GM21381 (cell line): ENCODE results near the gene AP3S2.
"Not testable (repeated sequence)": the region's sequence is repeated elsewhere in the genome, so short reads cannot be mapped to it uniquely, and the experiment has no call there.

Source experiments
- ATAC-seq: cut with Tn5 transposase; IDR thresholded peaks from one replicate; pipeline ENCODE4 v1.9.1; 2021; ENCODE audit warnings: mild to moderate bottlenecking, moderate library complexity; ENCODE audit not compliant: unreplicated experiment

The AP3S2 gene

DNA sequence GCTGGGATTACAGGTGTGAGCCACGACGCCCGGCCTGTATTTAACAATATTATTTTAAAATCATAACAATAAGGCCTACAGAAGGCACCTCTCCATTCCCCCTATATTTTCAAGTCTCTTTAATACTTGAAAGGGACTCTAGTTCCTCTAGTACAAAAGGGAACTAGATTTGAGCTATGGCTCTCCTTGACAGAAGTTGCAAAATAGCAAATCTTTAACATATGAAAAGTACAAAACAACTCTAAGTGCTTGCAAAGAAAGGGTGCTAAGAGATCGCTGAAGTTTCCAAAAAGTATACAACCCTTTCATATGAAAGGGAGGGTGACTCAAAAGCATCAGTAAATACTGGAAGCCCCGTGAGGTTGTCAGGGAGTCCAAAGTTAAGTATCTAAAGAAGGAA is 23.8 kb downstream of the AP3S2 start:
- no peak for ATAC-seq

DNA sequence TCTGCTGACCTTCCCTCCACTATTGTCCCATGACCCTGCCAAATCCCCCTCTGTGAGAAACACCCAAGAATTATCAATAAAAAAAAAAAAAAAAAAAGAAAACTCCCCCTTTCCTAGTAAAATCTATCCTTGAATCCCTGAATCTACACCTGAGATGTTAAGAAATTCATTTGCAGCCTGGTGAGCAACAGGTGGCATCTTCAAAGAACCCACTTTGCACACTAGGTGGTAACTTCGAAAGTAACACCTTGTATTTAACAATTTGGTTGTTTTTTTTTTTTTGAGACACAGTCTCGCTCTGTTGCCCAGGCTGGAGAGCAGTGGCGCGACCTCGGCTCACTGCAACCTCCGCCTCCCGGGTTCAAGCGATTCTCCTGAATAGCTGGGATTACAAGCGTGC is 24.3 kb downstream of the AP3S2 start:
- ATAC-seq: not testable (repeated sequence)

DNA sequence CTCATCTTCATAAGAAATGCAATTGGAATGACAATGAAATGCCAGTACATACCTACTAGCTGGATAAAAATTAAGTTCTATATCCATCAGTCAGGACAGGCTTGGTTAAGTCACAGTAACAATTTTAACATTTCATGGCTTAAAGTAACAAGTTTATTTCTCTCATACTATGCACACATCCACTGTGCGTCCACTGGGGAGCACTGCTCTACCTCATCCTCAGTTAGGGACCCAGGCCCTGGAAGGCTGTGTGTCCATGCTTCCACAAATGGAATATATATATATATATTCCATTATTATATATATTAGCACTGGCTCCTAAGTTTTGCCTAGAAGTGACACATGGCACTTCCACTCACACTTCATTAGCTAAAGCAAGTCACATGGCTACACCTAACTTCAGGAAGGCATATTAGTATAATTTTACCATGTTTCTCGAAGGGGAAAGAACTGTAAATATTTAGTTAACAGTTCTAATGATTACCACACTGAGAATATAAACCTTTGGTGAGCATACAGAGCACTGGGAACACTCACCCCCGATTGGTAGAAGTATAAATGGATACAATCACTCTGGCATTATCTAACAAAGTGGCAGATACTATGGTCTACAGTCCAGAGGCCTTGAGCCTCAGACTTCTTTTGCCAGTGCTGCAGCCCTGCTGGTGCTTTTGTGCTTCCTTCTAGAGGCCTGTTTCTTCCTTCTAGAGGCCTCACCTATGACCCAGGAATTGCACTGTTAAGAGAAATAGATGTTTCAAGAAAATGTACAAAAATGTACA is 28.6 kb downstream of the AP3S2 start:
- ATAC-seq: no peak

DNA sequence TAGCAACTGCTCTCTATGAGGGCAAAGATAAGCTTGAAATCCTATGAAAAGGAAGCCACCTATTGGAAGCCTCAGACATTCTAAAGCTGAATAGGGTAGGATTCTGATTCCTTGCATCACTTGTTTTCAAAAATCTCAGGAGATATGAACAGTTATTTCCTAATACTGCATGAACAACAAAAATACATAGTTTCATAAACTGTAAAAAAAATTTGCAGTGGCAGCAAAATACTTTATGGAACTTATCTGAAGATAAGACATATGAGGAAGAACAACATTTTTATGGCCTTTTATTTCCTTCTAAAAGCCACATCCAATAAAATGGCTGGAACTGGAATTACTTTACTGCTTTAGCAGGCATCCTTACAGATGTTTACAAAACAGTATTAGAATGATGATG is 29.9 kb downstream of the AP3S2 start:
- no peak for ATAC-seq

DNA sequence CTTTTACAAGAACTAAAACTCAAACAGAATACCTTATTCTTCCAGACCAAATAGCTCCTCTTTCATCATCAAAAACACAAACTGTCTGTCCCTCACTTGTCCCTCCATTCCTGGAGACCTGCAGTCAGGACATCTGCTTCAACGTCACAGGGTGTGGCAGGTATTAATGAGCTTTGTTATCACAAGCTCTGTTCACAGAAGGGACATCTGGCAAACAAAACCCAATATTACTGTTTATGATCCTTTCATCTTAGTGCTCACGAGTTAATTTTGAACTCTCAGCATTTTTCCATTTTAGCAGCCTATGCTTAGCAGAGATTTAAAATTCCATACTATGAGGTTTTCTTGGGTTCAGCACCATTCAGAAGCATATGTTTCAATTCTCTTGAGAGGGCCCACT is 32.9 kb downstream of the AP3S2 start:
- no peak for ATAC-seq

DNA sequence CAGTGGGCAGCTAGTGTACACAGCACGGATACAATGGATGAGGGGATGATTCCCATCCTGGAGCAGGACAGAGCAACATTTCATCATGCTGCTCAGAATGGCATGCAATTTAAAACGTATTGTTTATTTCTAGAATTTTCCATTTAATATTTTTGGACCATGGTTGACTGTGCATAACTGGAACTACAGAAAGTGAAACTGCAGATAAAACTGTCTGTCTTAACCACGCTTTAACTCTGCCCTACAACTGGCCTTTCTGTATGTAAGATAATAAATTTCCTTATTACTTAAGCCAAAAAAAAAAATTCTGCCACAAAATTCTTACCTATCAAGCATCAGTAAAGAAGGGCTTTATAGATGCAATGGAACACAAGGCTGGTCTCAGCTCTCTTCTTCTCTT is 33.4 kb downstream of the AP3S2 start:
- ATAC-seq: no peak

DNA sequence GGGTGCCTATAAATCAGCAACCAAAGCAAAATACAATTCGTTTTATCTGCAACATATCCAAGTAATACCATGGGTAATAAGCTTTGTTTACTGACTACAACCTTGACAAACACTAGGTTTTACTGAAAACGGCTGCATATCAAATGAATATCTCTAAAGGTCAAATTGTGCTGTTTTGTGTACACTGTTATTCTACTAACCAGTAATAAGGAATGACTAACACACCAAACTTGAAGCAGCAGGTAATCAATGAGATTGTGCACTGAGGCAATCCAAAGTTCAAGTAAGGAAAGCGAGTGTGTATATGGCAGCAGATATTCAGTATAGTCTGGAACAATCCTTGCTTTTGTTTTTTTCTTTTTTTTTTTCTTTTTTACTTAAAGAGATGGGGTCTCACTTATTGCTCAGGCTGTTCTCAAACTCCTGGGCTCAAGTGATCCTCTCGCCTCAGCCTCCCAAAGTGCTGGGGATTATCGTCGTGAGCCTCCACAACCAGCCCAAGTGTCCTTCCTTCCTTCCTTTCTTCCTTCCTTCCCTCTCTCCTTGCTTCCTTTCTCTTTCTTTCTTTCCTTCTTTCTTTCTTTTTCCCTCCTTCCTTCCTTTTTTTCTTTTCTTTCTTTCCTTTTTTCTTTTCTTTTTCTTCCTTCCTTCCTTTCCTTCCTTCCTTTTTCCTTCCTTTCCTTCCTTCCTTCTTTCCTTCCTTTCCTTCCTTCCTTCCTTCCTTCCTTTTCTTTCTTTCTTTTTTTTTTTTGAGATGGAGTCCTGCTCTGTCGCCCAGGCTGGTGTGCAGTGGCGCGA is 34.9 kb downstream of the AP3S2 start:
- no peak for ATAC-seq

DNA sequence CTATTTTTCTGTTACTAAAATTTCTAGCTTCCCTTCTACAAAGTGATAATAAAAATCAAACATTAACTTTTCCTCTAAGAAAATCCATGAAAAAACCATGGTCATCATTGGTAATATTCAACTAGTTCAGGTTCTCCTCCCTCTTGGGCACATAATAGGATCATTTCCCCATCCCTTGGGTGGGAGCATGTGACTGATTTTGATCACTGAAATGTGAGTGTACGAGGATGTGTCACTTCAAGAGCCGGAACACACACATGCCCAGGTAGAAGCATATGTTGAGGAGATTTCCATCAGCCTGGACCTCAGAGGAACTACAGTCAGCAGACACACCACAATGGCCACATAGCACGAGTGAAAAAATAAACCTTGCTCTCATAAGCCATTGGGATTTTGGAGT is 36.1 kb downstream of the AP3S2 start:
- ATAC-seq: no peak

DNA sequence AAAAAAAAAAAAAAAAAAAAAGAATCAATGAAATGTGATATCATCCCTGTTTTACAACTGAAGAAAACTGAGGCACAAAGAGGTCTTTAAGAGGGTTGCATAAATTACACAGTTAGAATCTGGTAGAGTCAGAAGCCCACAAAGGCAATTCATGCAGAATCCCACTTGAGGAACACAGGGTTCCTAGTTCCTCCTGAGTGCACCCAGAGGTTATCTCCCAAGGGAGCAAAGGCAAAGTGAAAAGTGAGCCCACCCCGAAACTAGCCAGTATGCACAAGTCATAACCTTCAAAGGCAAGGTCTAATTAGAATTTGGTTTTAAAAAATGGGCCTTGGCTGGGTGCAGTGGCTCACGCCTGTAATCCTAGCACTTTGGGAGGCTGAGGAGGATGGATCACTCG is 37.8 kb downstream of the AP3S2 start:
- no peak for ATAC-seq

DNA sequence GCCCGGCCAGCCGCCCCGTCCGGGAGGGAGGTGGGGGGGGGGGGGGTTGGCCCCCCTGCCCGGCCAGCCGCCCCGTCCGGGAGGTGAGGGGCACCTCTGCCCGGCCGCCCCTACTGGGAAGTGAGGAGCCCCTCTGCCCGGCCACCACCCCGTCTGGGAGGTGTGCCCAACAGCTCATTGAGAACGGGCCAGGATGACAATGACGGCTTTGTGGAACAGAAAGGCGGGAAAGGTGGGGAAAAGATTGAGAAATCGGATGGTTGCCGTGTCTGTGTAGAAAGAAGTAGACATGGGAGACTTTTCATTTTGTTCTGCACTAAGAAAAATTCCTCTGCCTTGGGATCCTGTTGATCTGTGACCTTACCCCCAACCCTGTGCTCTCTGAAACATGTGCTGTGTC is 38.9 kb downstream of the AP3S2 start:
- not testable (repeated sequence) for ATAC-seq

DNA sequence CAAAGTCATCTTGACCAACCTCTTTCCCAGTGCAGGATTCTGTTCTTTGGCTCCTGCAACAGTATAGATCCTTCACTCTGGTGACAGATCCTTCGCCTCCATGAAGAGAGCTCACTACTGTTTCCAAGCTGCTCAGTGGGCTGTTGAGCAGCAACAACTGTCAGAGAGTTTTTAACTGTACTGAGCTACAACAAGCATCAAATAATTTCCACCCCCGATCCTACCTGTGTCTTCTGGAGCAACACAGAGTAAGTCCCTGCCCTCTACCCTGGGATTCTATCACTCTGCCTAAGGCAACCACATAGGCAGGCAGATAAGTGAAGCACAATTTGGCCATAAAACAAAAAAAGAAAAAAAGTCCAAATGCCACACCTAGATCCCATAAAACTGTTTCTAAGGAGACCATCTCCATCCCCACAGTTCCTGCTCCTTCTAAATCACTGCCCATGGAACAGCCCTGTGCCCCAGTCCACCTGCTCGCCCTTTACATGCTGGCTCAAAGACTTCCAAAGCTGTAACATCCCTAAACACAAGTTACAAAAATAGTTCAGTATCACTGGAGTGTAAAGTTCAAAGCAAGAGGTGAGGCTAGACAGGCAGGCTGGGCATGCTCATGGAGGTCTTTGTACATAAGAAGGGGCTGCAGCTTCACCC is 41.3 kb downstream of the AP3S2 start:
- no peak for ATAC-seq

DNA sequence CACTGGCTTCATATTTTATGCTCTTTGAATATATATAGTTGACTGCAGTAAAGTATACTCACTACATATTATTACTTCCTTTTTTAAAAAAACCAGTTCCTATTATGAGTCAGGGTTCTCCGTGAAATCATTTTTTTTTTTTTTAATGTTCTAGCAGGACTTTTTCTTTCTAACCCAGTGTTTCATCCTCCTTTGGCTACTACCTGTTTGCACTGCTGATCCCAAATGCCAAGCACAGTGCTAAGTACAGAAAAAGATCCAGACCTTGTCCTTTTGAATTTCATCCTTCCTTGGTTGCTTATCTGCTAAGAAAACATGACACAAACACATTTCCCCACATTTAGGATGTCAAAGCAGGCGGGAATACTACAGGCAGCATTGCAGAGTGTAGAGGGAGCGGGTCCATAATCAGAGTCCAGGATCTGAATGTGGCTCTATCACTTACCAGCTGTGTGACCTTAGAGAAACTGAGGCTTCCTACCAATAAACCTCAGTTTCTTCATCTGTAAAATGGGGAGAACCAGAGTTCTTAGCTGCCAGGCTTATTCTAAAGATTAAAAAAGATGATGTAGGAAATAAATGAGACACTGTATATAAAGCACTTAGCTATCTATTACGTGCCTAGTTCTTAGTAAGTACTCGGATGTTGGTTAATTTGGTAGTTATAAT is 42.0 kb downstream of the AP3S2 start:
- peak; percentile 68 for ATAC-seq

DNA sequence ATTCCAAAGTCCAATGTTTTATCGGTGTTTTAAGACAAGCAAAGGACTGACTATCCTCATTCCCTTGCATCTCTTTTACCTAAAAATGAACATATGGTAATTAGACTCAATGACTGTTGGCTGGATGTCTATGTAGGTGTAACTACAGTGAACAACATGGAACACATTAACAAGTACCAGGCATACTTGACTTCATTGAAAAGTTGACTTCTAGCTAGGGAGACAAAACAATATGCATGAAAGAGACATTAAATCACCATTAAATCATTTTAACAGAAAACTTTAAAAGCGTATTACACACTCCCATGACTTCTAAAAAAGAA is 44.9 kb downstream of the AP3S2 start:
- ATAC-seq: no peak

DNA sequence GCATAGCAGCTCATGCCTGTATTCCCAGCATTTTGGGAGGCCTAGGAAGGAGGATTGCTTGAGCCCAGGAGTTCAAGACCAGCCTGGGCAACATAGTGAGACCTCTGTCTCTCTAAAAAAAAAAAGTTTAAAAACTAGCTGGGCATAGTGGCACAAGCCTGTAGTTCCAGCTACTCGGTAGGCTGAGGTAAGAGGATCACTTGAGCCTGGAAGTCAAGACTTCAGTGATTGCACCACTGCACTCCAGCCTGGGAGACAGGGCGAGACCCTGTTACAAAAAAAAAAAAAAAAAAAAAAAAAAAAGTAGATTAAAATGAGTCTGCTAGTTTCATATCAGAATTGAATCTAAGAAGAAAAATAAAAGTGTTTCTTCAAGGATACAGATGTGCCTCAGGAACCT is 46.7 kb downstream of the AP3S2 start:
- ATAC-seq: no peak

DNA sequence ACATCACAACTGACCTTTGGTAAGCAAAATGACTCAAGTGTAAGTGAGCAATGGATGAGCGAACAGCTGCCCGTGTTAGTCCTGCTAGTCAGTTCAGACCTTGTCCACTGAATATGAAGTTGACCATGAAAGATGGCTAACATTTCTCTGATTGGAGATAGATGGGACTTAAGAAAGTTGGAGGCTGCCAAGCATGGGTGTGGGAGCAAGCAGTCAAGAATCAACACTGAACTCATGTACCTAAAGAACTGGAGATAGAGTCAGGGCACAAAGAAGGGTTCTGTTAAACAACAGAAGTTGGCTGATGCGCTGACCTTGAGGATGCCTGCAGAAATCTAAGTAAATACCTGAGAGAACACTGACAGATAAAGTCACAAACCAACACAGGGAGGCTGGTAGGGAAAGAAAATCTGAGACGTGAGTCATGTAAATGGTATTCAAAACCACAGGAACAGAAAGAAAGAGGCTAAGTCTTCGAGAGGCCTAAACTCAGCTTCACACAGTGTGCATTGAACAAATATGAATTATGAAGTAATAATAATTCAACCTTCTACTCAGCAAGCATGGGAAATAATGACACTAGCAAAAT is 48.4 kb downstream of the AP3S2 start:
- ATAC-seq: no peak

DNA sequence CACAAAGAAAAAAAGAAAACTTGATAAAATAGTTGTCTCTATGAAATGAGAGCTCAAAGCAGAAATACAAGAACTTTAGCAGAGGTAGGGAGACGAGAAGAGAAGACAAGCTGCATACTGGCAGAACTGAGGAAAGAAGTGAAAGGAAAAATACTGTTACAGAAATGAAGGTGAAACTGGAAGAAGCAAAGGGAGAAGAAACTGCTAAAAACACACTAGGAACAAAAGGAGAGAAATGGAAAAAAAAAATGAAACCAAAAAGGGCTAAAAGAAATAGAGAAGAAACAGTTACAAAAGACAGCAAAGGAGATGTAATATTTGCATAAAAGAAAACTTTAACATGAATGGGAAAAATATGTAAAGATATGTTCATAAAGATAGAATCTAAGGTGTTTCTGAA is 51.8 kb downstream of the AP3S2 start:
- ATAC-seq: no peak

DNA sequence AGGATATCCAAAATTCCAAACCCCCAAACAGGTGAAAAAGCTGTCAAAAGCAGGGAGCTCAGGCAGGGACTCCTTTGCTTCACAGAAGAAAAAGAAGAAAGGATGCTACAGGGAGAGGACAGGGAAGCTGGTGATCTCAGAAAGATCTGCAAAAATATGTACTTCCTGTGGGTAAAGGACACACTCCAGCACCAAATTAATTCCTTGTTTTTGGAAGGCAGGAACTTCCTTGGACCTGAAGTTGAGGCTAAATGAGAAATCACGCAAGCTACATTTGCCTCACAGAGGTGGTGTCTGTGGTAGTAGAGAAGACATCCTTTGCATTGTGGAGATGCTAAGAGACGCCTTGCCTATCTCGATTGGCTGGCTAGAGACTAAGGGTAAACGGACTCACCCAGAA is 52.5 kb downstream of the AP3S2 start:
- ATAC-seq: no peak

DNA sequence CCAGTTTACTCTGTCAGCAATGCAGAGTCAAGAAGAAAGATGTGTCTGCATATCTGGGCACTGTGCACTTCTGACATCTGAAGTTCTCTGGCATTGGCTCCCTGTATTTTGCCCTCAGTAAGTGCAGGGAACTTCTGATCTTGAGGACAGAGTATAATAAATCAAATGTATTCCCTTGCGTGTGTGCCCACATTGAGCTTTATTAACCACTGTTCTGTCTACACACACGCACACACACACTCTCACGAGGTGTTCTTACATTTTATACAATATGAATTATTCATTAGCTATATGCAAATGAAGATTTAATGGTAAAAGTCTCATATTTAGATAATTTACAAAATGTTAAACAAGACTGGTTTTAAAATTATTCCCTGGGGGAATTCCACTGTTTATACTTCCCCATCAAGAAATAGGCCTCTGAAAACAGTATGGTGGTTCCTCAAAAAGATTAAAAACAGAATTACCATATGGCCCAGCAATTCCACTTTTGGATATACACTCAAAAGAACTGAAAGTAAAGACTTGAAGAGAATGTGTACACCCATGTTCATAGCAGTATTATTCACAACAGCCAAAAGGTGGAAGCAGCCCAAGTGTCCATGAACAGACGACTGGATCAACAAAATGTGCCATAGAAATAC is 54.5 kb downstream of the AP3S2 start:
- ATAC-seq: no peak

DNA sequence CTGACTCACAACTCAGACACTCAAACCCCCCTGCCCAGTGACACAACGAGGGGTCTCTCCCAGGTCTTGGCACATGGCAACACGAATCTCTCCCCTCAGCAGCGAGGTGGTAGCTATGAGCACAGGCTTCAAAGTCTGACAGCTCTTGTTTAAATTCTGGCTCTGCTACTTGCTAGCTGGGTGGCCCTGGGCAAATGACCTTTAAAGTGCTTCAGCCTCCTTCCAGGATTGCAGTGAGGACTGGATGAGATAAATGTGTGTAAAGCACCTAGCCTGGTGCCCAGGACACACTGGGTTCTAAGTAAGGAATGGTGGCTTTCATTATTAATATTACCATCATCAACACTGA is 56.0 kb downstream of the AP3S2 start:
- ATAC-seq: no peak

DNA sequence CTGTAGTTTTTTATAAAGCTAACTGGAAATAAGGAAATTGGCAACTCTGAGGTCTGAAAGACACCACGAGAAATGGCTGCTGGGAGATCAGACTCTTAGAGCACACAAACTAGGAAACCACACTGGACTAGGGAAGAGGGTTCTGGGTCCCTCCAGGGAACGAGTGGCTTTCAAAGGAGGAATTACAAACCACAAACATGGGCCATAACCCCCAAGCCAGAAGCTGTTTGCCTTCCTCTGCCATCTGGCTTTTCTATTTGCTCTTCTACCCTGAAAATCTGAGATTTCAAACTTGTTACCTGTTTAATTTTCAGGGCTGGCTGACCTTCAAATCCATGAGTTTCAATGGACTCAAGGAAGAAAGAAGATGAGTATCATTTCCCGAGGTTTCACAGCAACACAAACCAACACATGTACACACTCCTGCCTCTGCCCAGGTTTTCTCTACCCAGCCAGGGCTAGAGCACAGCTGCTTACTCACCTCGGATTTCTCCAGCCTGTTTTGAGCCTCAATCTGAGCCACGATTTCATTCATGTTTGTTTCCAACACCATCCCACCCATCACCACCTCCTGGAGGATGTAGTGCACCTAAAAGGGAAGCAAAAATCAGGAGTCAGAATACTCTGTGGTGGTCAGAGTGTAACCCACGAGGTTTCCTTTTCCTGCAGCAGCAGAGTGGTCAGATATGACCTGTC is 56.5 kb downstream of the AP3S2 start:
- ATAC-seq: no peak
